Activated naive CD4-positive, alpha-beta T cell (primary cell): Measurements from ENCODE around the gene TXNRD1.
"Not testable (repeated sequence)": the region's sequence is repeated elsewhere in the genome, so short reads cannot be mapped to it uniquely, and the experiment has no call there.

Experiments
- DNase-seq, 4 experiments: peaks; one replicate each; lab custom pipeline; 2025; lab: John Stamatoyannopoulos, UW

The TXNRD1 gene

GRCh38 chr12:104190641-104191176 lies 24.9 kb upstream of the TXNRD1 start:
- DNase-seq = no peak

- no peak for DNase-seq
Measured at GRCh38 chr12:104197264-104197663, 18.3 kb upstream of the TXNRD1 start.

GRCh38 chr12:104199964-104200363 lies 15.6 kb upstream of the TXNRD1 start:
- DNase-seq = no peak

- peak in 1 of 4 experiments; percentile 8 for DNase-seq
Measured at GRCh38 chr12:104201238-104202001, 14.2 kb upstream of the TXNRD1 start.

GRCh38 chr12:104204690-104205480 lies 10.7 kb upstream of the TXNRD1 start:
- no peak for DNase-seq

GRCh38 chr12:104207416-104208205 lies 8.0 kb upstream of the TXNRD1 start:
- no peak for DNase-seq

- no peak for DNase-seq
Measured at GRCh38 chr12:104212516-104212915, 3.1 kb upstream of the TXNRD1 start.

GRCh38 chr12:104213952-104214351 lies 1.6 kb upstream of the TXNRD1 start:
- DNase-seq = no peak

GRCh38 chr12:104216521-104216924 lies 944 bp downstream of the TXNRD1 start:
- DNase-seq = no peak

GRCh38 chr12:104218506-104218905 lies 2.9 kb downstream of the TXNRD1 start:
- not testable (repeated sequence) for DNase-seq

GRCh38 chr12:104218935-104219334 lies 3.4 kb downstream of the TXNRD1 start:
- DNase-seq = no peak

GRCh38 chr12:104219361-104219892 lies 3.8 kb downstream of the TXNRD1 start:
- no peak for DNase-seq

GRCh38 chr12:104219908-104220404 lies 4.4 kb downstream of the TXNRD1 start:
- DNase-seq = peak in 1 of 4 experiments; percentile 9

GRCh38 chr12:104220931-104221330 lies 5.4 kb downstream of the TXNRD1 start:
- no peak for DNase-seq

GRCh38 chr12:104222976-104223375 lies 7.4 kb downstream of the TXNRD1 start:
- DNase-seq = no peak

- DNase-seq = no peak
Measured at GRCh38 chr12:104223712-104224111, 8.1 kb downstream of the TXNRD1 start.

GRCh38 chr12:104226672-104227071 lies 11.1 kb downstream of the TXNRD1 start:
- no peak for DNase-seq

- no peak for DNase-seq
Measured at GRCh38 chr12:104230304-104231095, 14.9 kb downstream of the TXNRD1 start.

GRCh38 chr12:104232609-104233280 lies 17.2 kb downstream of the TXNRD1 start:
- DNase-seq = no peak

- DNase-seq = no peak
Measured at GRCh38 chr12:104234926-104235499, 19.4 kb downstream of the TXNRD1 start.
